A673 (cell line): Measurements from ENCODE around the gene PAPPA.

Experiments used
- EZH2 ChIP-seq: fragments of 200-600 bp; sonication (generic); IDR thresholded peaks from 2 replicates; pipeline ENCODE4 v1.6.1; 2017; ENCODE audit warnings: borderline replicate concordance, low read depth, mild to moderate bottlenecking, mixed read lengths, antibody characterized with exemption, low read length; ENCODE audit not compliant: poor library complexity, severe bottlenecking
- TF ChIP-seq, protein P1 (sequence below): fragments of 300-800, 200-600 bp; sonication (generic); conservative IDR thresholded peaks from 2 replicates; pipeline ENCODE4 v1.5.1; 2017; ENCODE audit warnings: low read depth, mild to moderate bottlenecking, antibody characterized with exemption, low read length, moderate library complexity, mixed read lengths

DNA sequence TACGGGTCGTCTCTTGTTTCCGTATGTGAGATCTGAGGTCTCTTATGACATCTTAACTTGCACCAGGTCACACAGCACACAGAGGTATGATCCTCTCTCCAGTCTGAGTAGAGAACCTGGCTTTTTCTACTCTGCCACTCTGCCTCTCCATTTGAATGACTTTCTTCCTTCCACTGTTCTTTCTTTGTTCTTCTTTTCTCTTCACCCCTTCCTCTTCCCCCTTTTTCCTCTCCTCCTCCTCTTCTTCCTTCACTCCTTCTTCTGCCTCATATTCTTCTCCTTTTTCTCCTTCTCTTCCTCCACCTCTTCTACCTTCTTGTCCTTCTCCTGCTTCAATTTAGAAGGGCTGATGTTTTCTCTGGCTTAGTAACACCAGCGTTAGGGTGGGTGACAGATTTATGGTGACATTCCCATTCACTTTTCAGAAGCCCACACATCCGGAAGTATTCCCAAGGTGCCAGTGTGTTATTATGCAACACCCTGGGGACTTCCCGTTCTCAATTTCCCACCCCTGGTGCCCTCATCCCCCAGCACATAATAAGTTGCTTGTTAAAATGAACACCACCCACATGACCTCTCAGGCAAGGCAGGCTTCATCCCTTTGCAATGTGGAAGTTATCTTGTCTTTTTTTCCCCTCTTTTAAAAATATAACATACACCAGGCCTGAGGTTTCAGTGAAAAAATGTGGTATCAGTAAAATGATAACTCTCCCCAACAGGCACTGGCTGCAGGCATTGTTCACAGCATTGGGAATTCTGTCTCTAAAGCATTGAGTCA is 122.0 kb downstream of the PAPPA start:
- TF ChIP-seq, protein P1, sequence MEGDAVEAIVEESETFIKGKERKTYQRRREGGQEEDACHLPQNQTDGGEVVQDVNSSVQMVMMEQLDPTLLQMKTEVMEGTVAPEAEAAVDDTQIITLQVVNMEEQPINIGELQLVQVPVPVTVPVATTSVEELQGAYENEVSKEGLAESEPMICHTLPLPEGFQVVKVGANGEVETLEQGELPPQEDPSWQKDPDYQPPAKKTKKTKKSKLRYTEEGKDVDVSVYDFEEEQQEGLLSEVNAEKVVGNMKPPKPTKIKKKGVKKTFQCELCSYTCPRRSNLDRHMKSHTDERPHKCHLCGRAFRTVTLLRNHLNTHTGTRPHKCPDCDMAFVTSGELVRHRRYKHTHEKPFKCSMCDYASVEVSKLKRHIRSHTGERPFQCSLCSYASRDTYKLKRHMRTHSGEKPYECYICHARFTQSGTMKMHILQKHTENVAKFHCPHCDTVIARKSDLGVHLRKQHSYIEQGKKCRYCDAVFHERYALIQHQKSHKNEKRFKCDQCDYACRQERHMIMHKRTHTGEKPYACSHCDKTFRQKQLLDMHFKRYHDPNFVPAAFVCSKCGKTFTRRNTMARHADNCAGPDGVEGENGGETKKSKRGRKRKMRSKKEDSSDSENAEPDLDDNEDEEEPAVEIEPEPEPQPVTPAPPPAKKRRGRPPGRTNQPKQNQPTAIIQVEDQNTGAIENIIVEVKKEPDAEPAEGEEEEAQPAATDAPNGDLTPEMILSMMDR = no peak
- no peak for TF ChIP-seq EZH2
